ENCODE results near the gene PLPP2.
A peak's percentile ranks its signal among the peaks of the same experiment; 100 is the strongest.
"Not testable (repeated sequence)": the region's sequence is repeated elsewhere in the genome, so short reads cannot be mapped to it uniquely, and the experiment has no call there.

Gene PLPP2

GRCh38 chr19:292951-293350, 1.7 kb upstream of the PLPP2 start:
- DNase-seq (ENCODE audit: low read depth), result no peak

- no peak for DNase-seq (ENCODE audit: low read depth)
Observed at GRCh38 chr19:292281-292884, 1.2 kb upstream of the PLPP2 start.

GRCh38 chr19:291561-292280, 518 bp upstream of the PLPP2 start:
- DNase-seq (ENCODE audit: low read depth), result no peak

- peak; percentile 10 for DNase-seq (ENCODE audit: low read depth)
Observed at GRCh38 chr19:290372-291005, 714 bp downstream of the PLPP2 start.

- no peak for DNase-seq (ENCODE audit: low read depth)
Observed at GRCh38 chr19:289651-290371, 1.4 kb downstream of the PLPP2 start.

GRCh38 chr19:288911-289310, 2.3 kb downstream of the PLPP2 start:
- no peak for DNase-seq (ENCODE audit: low read depth)

- DNase-seq (ENCODE audit: low read depth), result no peak
Observed at GRCh38 chr19:287381-287871, 3.8 kb downstream of the PLPP2 start.

DNA sequence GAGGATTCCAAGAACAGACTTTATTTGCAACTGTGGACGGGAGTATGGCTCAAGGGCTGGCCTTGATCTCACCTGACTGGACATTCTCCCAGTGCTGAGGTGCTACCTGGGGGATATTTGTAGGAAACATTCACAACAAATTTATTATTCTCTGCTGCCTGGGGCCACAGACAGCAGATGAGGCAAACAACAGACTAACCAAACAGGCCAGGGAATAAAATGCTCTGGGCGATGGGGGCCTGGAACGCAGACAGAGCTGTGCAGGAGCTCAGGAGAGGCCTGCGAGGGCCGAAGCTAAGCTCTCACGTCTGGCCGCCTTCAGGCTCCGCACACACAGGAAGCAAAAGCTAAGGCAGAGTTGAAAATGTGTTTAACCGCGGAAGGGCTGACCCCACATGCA, 7.8 kb downstream of the PLPP2 start:
- DNase-seq (ENCODE audit: low read depth), result no peak

DNA sequence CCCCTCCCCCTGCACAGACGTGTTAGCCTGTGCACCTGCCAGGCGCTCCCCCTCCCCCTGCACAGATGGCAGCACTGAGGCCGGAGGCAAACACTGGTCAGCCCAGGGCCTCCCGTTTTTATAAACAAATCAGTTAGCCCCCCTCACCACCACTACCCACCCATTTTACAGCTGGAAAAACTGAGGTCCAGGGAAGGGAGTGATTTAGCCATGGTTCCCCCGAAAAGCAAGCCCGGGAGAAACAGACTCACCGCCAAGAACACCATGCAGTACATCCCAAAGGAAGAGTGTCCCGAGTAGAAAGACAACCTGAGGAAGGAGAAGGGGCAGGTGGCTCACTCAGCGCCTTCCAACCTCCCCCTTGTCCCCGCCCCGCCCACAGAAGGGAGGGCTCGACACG, 8.7 kb downstream of the PLPP2 start:
- DNase-seq (ENCODE audit: low read depth), result no peak

GRCh38 chr19:281992-282391, 9.2 kb downstream of the PLPP2 start:
- DNase-seq (ENCODE audit: low read depth), result no peak

- DNase-seq (ENCODE audit: low read depth), result no peak
Observed at GRCh38 chr19:281156-281853, 9.9 kb downstream of the PLPP2 start.

- no peak for DNase-seq (ENCODE audit: low read depth)
Observed at GRCh38 chr19:280541-281009, 10.6 kb downstream of the PLPP2 start.

GRCh38 chr19:279656-280055, 11.5 kb downstream of the PLPP2 start:
- no peak for DNase-seq (ENCODE audit: low read depth)

GRCh38 chr19:279231-279630, 12.0 kb downstream of the PLPP2 start:
- DNase-seq (ENCODE audit: low read depth), result no peak

GRCh38 chr19:277581-278165, 13.5 kb downstream of the PLPP2 start:
- DNase-seq (ENCODE audit: low read depth), result no peak

- DNase-seq (ENCODE audit: low read depth), result no peak
Observed at GRCh38 chr19:277131-277530, 14.1 kb downstream of the PLPP2 start.

DNA sequence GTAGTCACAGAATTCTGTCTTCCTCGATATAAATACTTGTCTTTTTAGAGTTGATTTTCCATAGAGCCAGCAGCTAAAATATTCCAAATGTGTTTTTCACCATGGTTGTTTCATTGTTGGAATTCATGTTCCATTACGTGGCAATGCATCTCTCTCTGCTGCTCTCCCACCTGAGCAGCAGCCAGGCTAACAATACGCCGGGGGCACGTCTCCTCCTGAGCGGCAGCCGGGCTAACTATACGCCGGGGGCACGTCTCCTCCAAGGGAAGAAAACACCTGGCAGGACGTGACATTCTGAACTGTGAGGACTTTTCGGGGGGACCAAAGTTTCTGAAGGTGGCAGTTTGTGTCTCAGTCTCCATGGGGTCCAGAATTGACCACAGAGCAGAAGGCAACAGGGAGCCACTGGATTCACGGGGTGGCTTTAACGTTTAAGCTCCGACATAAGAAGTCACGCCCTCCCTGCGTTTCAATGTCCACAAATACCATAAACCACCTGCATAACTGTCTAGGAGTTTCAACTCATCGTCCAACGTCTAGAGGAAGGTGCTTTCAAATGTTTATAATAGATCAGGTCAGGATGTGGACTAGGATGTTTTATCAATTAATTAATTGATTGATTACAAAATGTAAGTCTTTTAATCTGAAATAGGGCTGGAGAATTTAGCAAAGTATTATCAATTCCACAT, 15.1 kb downstream of the PLPP2 start:
- DNase-seq (ENCODE audit: low read depth), result no peak

GRCh38 chr19:275000-275399, 16.2 kb downstream of the PLPP2 start:
- no peak for DNase-seq (ENCODE audit: low read depth)

GRCh38 chr19:273393-273792, 17.8 kb downstream of the PLPP2 start:
- DNase-seq (ENCODE audit: low read depth), result no peak

GRCh38 chr19:271856-272255, 19.3 kb downstream of the PLPP2 start:
- DNase-seq (ENCODE audit: low read depth), result no peak

GRCh38 chr19:270766-271318, 20.4 kb downstream of the PLPP2 start:
- not testable (repeated sequence) for DNase-seq (ENCODE audit: low read depth)

Data from activated T-cell treated with anti-CD3 and anti-CD28 coated beads for 24 hours (primary cell).